ENCODE results near the gene FAM237B.

FAM237B gene

GRCh38 chr7:90320014-90320413 is 1.1 kb downstream of the FAM237B start:
- no peak overlapping the region for H3K27ac ChIP-seq (replicated peaks)
- no peak overlapping the region for H3K4me3 ChIP-seq (replicated peaks; ENCODE audit: insufficient read depth, low read length)
- no peak for DNase-seq (ENCODE audit: low read depth in 1 of 2, low spot score in 1 of 2)
- H3K27me3 ChIP-seq (ENCODE audit: insufficient read depth, poor library complexity, severe bottlenecking): peaks cover 22% of the 10 kb centered on the region
- TF ChIP-seq SPI1 (IDR thresholded peaks at IDR 0.05; ENCODE audit: borderline replicate concordance, low read depth) (no peak), CTCF (IDR thresholded peaks at IDR 0.05; ENCODE audit: insufficient read depth, low read length) (no peak), POLR2AphosphoS5 (IDR thresholded peaks at IDR 0.05; ENCODE audit: low read depth) (no peak), REST (IDR thresholded peaks at IDR 0.05; ENCODE audit: insufficient replicate concordance, low read depth) (no peak), GABPA (IDR thresholded peaks at IDR 0.05; ENCODE audit: low read depth) (no peak)

GRCh38 chr7:90313907-90314306 is 7.2 kb downstream of the FAM237B start:
- Histone ChIP-seq H3K27me3 (ENCODE audit: insufficient read depth, poor library complexity, severe bottlenecking) (no peaks in the 10 kb centered on the region), H3K27ac (replicated peaks) (no peak overlapping the region), H3K4me3 (replicated peaks; ENCODE audit: insufficient read depth, low read length) (no peak overlapping the region)
- no peak for DNase-seq (ENCODE audit: low read depth in 1 of 2, low spot score in 1 of 2)
- no peak for TF ChIP-seq POLR2AphosphoS5 (IDR thresholded peaks at IDR 0.05; ENCODE audit: low read depth)
- no peak for TF ChIP-seq SPI1 (IDR thresholded peaks at IDR 0.05; ENCODE audit: borderline replicate concordance, low read depth)
- TF ChIP-seq CTCF (IDR thresholded peaks at IDR 0.05; ENCODE audit: insufficient read depth, low read length): no peak
- TF ChIP-seq REST (IDR thresholded peaks at IDR 0.05; ENCODE audit: insufficient replicate concordance, low read depth): no peak
- TF ChIP-seq GABPA (IDR thresholded peaks at IDR 0.05; ENCODE audit: low read depth): no peak

- H3K27me3 ChIP-seq (ENCODE audit: insufficient read depth, poor library complexity, severe bottlenecking): no peaks in the 10 kb centered on the region
- no peak for DNase-seq (ENCODE audit: low read depth in 1 of 2, low spot score in 1 of 2)
- no peak overlapping the region for H3K27ac ChIP-seq (replicated peaks)
- no peak overlapping the region for H3K4me3 ChIP-seq (replicated peaks; ENCODE audit: insufficient read depth, low read length)
- TF ChIP-seq REST (IDR thresholded peaks at IDR 0.05; ENCODE audit: insufficient replicate concordance, low read depth) (no peak), CTCF (IDR thresholded peaks at IDR 0.05; ENCODE audit: insufficient read depth, low read length) (no peak), POLR2AphosphoS5 (IDR thresholded peaks at IDR 0.05; ENCODE audit: low read depth) (no peak), SPI1 (IDR thresholded peaks at IDR 0.05; ENCODE audit: borderline replicate concordance, low read depth) (no peak), GABPA (IDR thresholded peaks at IDR 0.05; ENCODE audit: low read depth) (no peak)
Observed at GRCh38 chr7:90312745-90313144, 8.4 kb downstream of the FAM237B start.

All from HL-60 (cell line).